ENCODE results near the gene TEX12.

TEX12 gene

DNA sequence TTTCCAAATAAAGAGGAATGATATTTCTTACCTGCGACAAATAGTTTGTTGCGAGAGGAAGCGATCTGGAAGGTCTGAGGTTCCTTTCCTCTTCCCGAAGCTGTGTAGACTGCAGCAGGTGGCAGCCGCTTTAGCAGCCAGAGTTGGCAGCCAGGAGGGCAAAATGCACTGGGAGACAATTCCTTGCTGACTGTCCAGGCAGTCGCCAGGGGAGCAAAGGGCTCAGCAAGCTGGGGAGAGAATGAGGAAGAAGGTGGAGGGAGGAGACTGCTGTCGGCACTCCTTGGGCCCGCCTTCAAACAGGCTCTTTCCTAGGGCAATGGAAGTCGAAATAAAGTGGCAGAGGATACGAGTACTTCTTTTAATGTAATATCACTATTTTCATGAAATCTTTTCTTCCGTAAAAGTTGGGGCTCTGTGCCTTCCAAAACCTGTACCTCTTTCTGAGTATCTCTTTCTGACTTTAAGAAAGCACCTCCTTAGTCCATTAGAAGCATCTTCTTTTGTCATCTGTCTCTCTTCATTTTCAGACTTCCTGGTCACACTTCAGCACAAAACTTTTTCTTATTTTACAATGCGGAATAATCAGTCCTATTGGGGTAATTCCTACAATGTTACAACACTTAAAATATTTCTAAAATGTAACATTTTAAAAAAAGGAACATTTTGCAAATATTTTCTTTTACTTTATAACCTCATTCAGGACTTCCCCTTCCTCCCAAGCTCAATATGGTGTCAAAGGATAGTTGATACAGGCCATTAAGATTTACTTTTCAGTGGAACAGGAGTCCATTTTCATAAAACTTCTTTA, 3.1 kb upstream of the TEX12 start, which contains the start of gene IL18:
Gene IL18, minus strand, starts transcription at position 220 of the 811 bp plus-strand sequence. CDS start 9,041 bp downstream, outside the sequence.
- DNase-seq (ENCODE audit: low read depth): no peak
- no peak within 1 kb of the TSS for H3K4me3 ChIP-seq (replicated peaks; ENCODE audit: low read depth, low read length)
- no peak for TF ChIP-seq CTCF (IDR thresholded peaks at IDR 0.05; ENCODE audit: low read length, missing control alignments)

DNA sequence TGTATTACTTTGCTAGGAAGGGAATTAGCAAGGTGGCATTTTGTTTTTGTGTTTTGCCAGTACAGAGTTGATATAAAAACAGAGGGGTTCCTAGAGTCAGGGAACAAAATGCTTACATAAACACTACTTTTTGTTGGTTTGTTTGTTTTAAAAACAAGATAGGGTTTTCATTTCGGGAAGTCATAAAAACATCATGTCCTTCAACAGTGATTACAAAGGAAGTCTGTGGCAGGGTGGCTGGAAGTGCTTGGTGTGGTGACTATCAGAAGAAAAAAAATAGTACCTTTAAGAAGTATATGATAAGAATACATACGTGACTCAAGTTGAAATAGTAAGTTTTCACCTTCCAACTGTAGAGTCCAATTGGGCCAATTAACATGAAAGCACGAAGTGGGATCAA, 2.1 kb upstream of the TEX12 start:
- H3K4me3 ChIP-seq (replicated peaks; ENCODE audit: low read depth, low read length): no peak overlapping the region
- no peak for TF ChIP-seq CTCF (IDR thresholded peaks at IDR 0.05; ENCODE audit: low read length, missing control alignments)
- DNase-seq (ENCODE audit: low read depth): no peak

GRCh38 chr11:112166562-112166961, 610 bp upstream of the TEX12 start:
- no peak overlapping the region for H3K4me3 ChIP-seq (replicated peaks; ENCODE audit: low read depth, low read length)
- no peak for TF ChIP-seq CTCF (IDR thresholded peaks at IDR 0.05; ENCODE audit: low read length, missing control alignments)
- DNase-seq (ENCODE audit: low read depth): peak; percentile 41

- DNase-seq (ENCODE audit: low read depth): no peak
- no peak for TF ChIP-seq CTCF (IDR thresholded peaks at IDR 0.05; ENCODE audit: low read length, missing control alignments)
- no peak overlapping the region for H3K4me3 ChIP-seq (replicated peaks; ENCODE audit: low read depth, low read length)
Measured at GRCh38 chr11:112172362-112172994, 5.3 kb downstream of the TEX12 start.

- DNase-seq (ENCODE audit: low read depth): peak; percentile 23
- TF ChIP-seq CTCF (IDR thresholded peaks at IDR 0.05; ENCODE audit: low read length, missing control alignments): no peak
- no peak overlapping the region for H3K4me3 ChIP-seq (replicated peaks; ENCODE audit: low read depth, low read length)
Measured at GRCh38 chr11:112173152-112173551, 6.0 kb downstream of the TEX12 start.

GRCh38 chr11:112174789-112175598, 7.8 kb downstream of the TEX12 start, which contains the start of gene BCO2:
BCO2 (plus strand) TSS chr11:112175512; CDS start chr11:112175602, 90 bp downstream.
- H3K4me3 ChIP-seq (replicated peaks; ENCODE audit: low read depth, low read length): peak within 1 kb of the TSS; percentile 39
- peak; percentile 91 for TF ChIP-seq CTCF (IDR thresholded peaks at IDR 0.05; ENCODE audit: low read length, missing control alignments)
- peak; percentile 87 for DNase-seq (ENCODE audit: low read depth)

Data from fibroblast of pulmonary artery (primary cell).